IgD-negative memory B cell (primary cell): ENCODE data around the gene GUCD1. TPM values are rescaled to one million over a fixed set of nuclear protein-coding genes. Genes with fewer than 3 reads are reported as not detected.

Experiments used
- H3K27ac Mint-ChIP-seq, 3 donors: one replicate each; pipeline ENCODE4 v1.8.0; 2020 to 2022; ENCODE audit warnings: mild to moderate bottlenecking in 3 of 3, mixed read lengths in 3 of 3, moderate library complexity in 1 of 3
- H3K27me3 Mint-ChIP-seq: one replicate; pipeline ENCODE4 v1.8.0; 2021; ENCODE audit warnings: mixed read lengths
- H3K36me3 Mint-ChIP-seq: one replicate; pipeline ENCODE4 v1.8.0; 2020; ENCODE audit warnings: mild to moderate bottlenecking, mixed read lengths
- H3K4me1 Mint-ChIP-seq, 3 donors: one replicate each; pipeline ENCODE4 v1.8.0; 2020 to 2022; ENCODE audit warnings: mixed read lengths in 3 of 3, mild to moderate bottlenecking in 1 of 3
- H3K4me3 Mint-ChIP-seq, 4 donors: one replicate each; pipeline ENCODE4 v1.8.0; 2020 to 2022; ENCODE audit warnings: mild to moderate bottlenecking in 4 of 4, mixed read lengths in 4 of 4, moderate library complexity in 3 of 4
- H3K9me3 Mint-ChIP-seq, 3 donors: one replicate each; pipeline ENCODE4 v1.8.0; 2020 to 2021; ENCODE audit warnings: mixed read lengths in 3 of 3, mild to moderate bottlenecking in 1 of 3
- polyA plus RNA-seq: library from polyadenylated mRNA; unstranded; fragments of 300-500 nt; fragmentation: Illumina TruSeq; gene quantifications from one replicate; pipeline ENCODE4 v1.2.3, GENCODE V29; 2021

The GUCD1 gene
- polyA plus RNA-seq, 1 donor from 2014 or later, result 323 TPM

- Mint-ChIP-seq H3K27ac (no peak overlapping the region), H3K4me3 (no peak overlapping the region), H3K4me1 (peaks cover 35 to 37% (median 35%) of the 10 kb centered on the region in 3 donors), H3K9me3 (no peaks in the 10 kb centered on the region), H3K36me3 (peaks cover 5% of the 10 kb centered on the region), H3K27me3 (peaks cover 14% of the 10 kb centered on the region)
Measured at GRCh38 chr22:24513378-24514240, 41.3 kb downstream of the GUCD1 start.

- Mint-ChIP-seq H3K27me3 (peaks cover 11% of the 10 kb centered on the region), H3K4me1 (peaks cover 43 to 48% (median 46%) of the 10 kb centered on the region in 3 donors), H3K27ac (peak overlapping the region in 1 of 3 donors; percentile 3), H3K36me3 (peaks cover 3% of the 10 kb centered on the region), H3K9me3 (no peaks in the 10 kb centered on the region), H3K4me3 (peak overlapping the region in 2 of 4 donors; percentile 15 to 78)
Measured at GRCh38 chr22:24512043-24512442, 42.9 kb downstream of the GUCD1 start.

- Mint-ChIP-seq H3K27me3 (peaks cover 6% of the 10 kb centered on the region), H3K4me3 (peak overlapping the region in 2 of 4 donors; percentile 56 to 76), H3K36me3 (peaks cover 3% of the 10 kb centered on the region), H3K27ac (peak overlapping the region in 2 of 3 donors; percentile 59 to 78), H3K4me1 (peaks cover 50 to 53% (median 51%) of the 10 kb centered on the region in 3 donors), H3K9me3 (no peaks in the 10 kb centered on the region)
Measured at GRCh38 chr22:24510637-24511625, 44.0 kb downstream of the GUCD1 start.

DNA sequence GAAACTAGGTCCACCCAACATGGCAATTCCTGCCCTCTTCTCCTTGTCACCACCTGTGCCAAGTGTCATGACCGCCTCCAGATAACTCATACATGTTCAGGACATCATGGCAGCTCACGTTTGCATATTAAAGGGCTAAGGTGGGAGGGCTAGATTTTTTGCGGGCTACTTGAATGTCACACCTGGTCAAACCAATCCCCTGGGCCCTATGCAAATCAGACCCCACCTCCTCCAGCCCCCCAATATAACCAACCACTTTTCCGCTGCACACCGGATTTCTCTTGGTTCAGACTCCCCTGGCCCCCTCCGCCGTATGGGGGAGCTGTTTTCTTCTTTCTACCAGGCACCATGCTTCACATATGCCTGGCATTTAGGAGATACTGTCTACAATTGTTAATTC, 47.2 kb downstream of the GUCD1 start:
- Mint-ChIP-seq H3K27me3 (no peaks in the 10 kb centered on the region), H3K27ac (peak overlapping the region; percentile 19 to 92 (median 80)), H3K36me3 (no peaks in the 10 kb centered on the region), H3K9me3 (no peaks in the 10 kb centered on the region), H3K4me3 (peak overlapping the region; percentile 38 to 91 (median 58)), H3K4me1 (peaks cover 54 to 61% (median 57%) of the 10 kb centered on the region in 3 donors)

- Mint-ChIP-seq H3K27ac (peak overlapping the region; percentile 80 to 93 (median 92)), H3K4me1 (peaks cover 52 to 62% (median 55%) of the 10 kb centered on the region in 3 donors), H3K9me3 (no peaks in the 10 kb centered on the region), H3K36me3 (no peaks in the 10 kb centered on the region), H3K4me3 (peak overlapping the region; percentile 2 to 91 (median 58)), H3K27me3 (no peaks in the 10 kb centered on the region)
Measured at GRCh38 chr22:24506802-24507438, 48.0 kb downstream of the GUCD1 start.

DNA sequence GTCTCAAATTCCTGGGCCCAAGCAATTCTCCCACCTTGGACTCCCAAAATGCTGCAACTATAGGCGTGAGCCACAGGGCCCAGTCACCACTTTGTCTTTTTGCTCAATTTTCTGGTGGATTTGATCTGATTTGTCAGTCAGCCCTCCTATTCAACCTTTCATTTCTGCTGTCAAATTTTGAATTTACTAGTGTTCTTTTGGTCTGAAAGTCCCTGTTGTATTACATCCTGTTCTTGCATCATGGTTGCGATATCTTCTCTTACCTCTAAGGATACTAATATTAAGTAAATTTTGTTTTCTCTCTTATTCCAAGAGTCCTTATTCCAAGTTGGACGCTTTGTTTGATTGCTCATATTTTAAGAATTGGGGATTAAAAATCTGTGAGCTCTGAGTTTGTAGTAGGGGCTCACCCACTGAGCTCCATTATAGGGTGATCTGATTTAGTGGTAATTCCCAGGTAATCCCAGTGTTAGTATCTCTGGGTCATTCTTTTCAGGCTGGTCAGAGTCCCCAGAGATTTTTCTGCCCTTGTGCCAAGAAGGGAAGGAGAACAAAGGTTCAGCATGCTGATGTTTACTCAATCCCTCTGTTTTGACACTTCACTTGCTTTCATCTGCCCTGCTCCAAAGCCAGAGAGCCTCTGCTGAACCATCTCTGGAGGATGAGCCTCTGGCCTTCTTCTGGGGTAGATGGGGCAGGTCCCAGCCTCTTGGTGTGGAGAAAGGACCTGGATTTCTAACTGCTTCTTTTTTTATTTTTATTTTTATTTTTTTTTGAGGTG, 49.8 kb downstream of the GUCD1 start:
- H3K36me3 Mint-ChIP-seq, result no peaks in the 10 kb centered on the region
- peak overlapping the region in 1 of 3 donors; percentile 71 for H3K27ac Mint-ChIP-seq
- no peak overlapping the region for H3K4me3 Mint-ChIP-seq
- no peaks in the 10 kb centered on the region for H3K9me3 Mint-ChIP-seq
- peaks cover 37 to 47% (median 41%) of the 10 kb centered on the region in 3 donors for H3K4me1 Mint-ChIP-seq
- H3K27me3 Mint-ChIP-seq, result no peaks in the 10 kb centered on the region

DNA sequence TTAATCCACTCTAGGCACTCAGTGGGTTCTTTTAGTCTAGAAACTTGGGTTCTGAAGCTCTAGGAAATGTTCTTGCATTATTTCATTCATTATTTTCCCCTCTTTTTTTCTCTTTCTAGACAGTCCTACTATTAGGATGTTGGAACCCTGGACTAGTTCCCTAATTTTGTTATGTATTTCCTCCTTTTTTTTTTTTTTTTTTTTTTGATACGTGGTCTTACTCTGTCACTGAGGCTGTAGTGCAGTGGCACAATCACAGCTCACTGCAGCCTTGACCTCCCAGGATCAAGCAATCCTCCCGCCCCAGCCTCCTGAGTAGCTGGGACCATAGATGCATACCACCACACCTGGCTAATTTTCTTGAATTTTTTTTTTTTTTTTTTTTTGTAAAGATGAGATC, 50.4 kb downstream of the GUCD1 start:
- H3K36me3 Mint-ChIP-seq, result no peaks in the 10 kb centered on the region
- H3K27me3 Mint-ChIP-seq, result no peaks in the 10 kb centered on the region
- peaks cover 34 to 44% (median 41%) of the 10 kb centered on the region in 3 donors for H3K4me1 Mint-ChIP-seq
- H3K27ac Mint-ChIP-seq, result peak overlapping the region in 1 of 3 donors; percentile 71
- no peaks in the 10 kb centered on the region for H3K9me3 Mint-ChIP-seq
- H3K4me3 Mint-ChIP-seq, result no peak overlapping the region

DNA sequence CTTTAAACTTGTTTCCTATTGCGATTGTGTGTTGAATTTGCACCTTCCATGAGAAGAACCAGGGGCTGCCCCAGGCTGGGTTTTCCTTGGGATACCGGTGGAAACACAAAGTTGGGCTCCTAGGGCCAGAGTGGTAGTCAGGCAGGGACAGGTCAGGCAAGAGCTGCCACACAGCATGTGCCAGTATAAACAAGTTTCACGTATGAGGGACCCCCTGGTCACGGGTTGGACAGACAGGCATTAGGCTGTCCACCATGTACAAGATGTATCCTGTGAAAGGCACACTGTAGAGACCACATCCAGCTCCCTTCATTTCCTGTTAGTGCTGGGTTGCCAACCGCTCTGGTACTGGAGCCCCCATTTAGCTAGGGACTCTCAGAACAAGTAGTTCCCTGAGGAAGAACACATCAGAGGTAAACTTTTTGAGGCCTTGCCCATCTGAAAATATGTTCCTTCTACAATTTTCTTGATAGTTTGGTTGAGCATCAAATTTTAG, 51.0 kb downstream of the GUCD1 start:
- no peak overlapping the region for H3K4me3 Mint-ChIP-seq
- peaks cover 30 to 42% (median 41%) of the 10 kb centered on the region in 3 donors for H3K4me1 Mint-ChIP-seq
- H3K27ac Mint-ChIP-seq, result peak overlapping the region in 2 of 3 donors; percentile 36 to 46
- H3K9me3 Mint-ChIP-seq, result no peaks in the 10 kb centered on the region
- no peaks in the 10 kb centered on the region for H3K27me3 Mint-ChIP-seq
- H3K36me3 Mint-ChIP-seq, result no peaks in the 10 kb centered on the region

DNA sequence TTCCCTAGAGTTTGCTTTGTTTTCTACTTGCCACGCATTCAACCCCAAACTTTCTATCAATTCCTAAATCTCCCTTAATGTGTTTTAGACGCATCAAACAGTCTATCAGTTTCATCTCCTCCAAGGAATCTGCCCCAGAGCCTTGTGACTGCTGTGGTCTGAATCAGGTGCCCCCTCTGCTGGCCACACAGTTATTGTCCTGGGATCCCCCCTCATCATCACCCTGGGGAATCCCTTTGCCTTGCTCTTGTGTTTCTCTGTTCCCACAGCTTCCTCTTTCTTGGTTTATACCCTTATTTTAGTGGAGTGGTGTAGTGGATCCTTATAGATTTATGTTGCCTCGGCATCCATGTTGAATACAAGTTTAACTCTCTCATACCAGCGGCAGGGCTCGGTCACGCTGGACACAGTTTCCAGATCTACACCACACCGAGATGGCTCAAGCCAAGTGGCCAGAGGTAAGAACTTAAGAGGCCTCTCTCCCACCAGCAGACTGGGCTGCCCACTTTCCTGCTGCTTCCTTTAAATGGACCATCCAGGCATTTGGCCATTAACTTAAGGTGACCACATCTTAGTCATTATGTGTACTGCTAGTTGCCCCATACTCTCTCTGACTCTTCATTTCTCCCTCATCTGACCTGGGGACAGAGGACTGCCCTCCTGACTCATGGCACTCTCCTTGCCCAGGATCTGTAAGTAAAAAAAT, 51.6 kb downstream of the GUCD1 start:
- Mint-ChIP-seq H3K9me3 (no peaks in the 10 kb centered on the region), H3K27ac (peak overlapping the region; percentile 0 to 46 (median 36)), H3K27me3 (no peaks in the 10 kb centered on the region)

DNA sequence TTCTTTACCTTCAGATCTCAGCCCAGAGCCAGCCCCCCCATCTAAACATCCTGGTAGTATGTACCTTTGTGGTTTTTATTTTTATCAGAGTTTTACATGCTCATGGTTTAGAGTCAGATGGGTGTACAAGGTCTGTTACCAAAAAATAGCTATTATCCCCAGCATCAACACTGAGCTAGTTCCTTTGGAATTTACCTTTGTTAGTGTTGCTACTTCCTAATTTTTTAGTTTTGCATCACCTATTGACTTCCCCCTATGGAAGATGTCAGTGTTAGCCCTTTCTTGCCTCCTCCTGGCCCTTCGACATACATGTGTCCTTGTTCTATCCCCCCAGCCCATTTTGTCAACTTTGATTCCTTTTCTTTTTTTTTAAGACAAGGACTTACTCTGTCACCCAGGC, 52.4 kb downstream of the GUCD1 start:
- no peaks in the 10 kb centered on the region for H3K9me3 Mint-ChIP-seq
- H3K27ac Mint-ChIP-seq, result peak overlapping the region in 1 of 3 donors; percentile 56
- no peaks in the 10 kb centered on the region for H3K36me3 Mint-ChIP-seq
- H3K27me3 Mint-ChIP-seq, result no peaks in the 10 kb centered on the region
- H3K4me1 Mint-ChIP-seq, result peaks cover 25 to 33% (median 33%) of the 10 kb centered on the region in 3 donors
- no peak overlapping the region for H3K4me3 Mint-ChIP-seq

More for the DNA sequence above, 51.6 kb downstream of the GUCD1 start:
- H3K36me3 Mint-ChIP-seq, result no peaks in the 10 kb centered on the region
- peak overlapping the region in 1 of 4 donors; percentile 10 for H3K4me3 Mint-ChIP-seq
- peaks cover 30 to 40% (median 39%) of the 10 kb centered on the region in 3 donors for H3K4me1 Mint-ChIP-seq

GRCh38 chr22:24502034-24502433, 52.9 kb downstream of the GUCD1 start:
- Mint-ChIP-seq H3K4me3 (no peak overlapping the region), H3K27ac (peak overlapping the region in 1 of 3 donors; percentile 56), H3K36me3 (no peaks in the 10 kb centered on the region), H3K27me3 (no peaks in the 10 kb centered on the region), H3K4me1 (peaks cover 20 to 29% (median 28%) of the 10 kb centered on the region in 3 donors), H3K9me3 (no peaks in the 10 kb centered on the region)

DNA sequence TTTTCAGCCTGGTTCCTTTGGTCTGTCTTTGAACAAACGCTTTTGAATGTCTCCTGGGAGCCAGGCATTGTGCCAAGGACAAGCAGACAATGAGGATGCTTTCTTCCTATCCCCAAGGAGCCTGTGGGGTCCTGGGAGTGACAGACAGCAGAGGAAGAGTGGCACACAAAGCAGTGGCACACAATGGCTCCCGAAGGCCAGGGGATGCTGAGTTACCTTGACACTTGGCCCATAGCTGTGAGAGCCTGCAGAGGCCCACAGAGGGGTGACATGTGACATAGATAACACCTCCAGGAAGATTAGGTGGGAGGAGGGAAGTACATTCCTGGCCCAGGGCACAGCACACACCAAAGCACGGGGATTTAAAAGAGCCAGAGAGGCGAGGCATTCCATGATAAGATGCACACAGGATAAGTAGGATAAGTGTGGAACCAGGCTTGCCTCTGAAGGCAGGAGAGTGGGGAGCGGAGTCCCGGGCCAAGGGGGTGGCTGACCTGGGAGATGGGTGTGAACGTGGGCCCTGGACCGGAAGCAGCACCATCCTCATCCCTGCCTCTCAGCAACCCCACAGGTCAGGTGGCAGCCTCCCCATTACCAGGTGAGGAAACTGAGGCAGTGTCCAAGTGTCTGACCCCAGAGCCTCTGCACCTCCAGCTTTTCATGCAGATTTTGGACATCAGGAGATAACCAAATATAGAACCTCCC, 53.5 kb downstream of the GUCD1 start:
- Mint-ChIP-seq H3K4me3 (no peak overlapping the region), H3K27me3 (no peaks in the 10 kb centered on the region), H3K9me3 (no peaks in the 10 kb centered on the region), H3K4me1 (peaks cover 14 to 23% (median 22%) of the 10 kb centered on the region in 3 donors), H3K27ac (peak overlapping the region in 1 of 3 donors; percentile 42), H3K36me3 (no peaks in the 10 kb centered on the region)
